OCI-LY7 (cell line): ENCODE results near the gene EDC3. TPM values are rescaled to one million over a fixed set of nuclear protein-coding genes. Genes with fewer than 3 reads are reported as not detected.

ENCODE experiments used
- BruUV-seq: library from RNA; stranded (reverse); fragments of 400-500 nt; replicated peaks from 2 replicates; lab custom pipeline; 2021; lab: Mats Ljungman, UMichigan
- CTCF ChIA-PET: fragments of 300-600 bp; sonication (Branson Sonifier 250); formaldehyde crosslinking; loops from one replicate; lab custom pipeline; 2022; ENCODE audit warnings: antibody characterized with exemption; ENCODE audit not compliant: unreplicated experiment; lab: Charles Lee
- POLR2A ChIA-PET: fragments of 300-600 bp; sonication (Branson Sonifier 250); formaldehyde crosslinking; loops from one replicate; lab custom pipeline; 2022; ENCODE audit warnings: antibody characterized with exemption; lab: Charles Lee
- DNase-seq: peaks from one replicate; pipeline ENCODE4 v3.0.0-alpha.2; 2015; ENCODE audit warnings: low spot score
- H2AFZ ChIP-seq: fragments of 200-600 bp; sonication (generic), shearing (Covaris generic); 2 replicates; pipeline ENCODE4 v1.6.1; 2014; ENCODE audit warnings: mild to moderate bottlenecking, antibody characterized with exemption, low read length, moderate library complexity
- H3K27ac ChIP-seq: fragments of 200-600 bp; sonication (generic); 2 replicates; pipeline ENCODE4 v1.5.1; 2014; ENCODE audit warnings: mixed run types, low read depth, mild to moderate bottlenecking, moderate library complexity, low read length, inconsistent platforms; ENCODE audit not compliant: poor library complexity, severe bottlenecking
- H3K36me3 ChIP-seq: fragments of 200-600 bp; sonication (generic); 2 replicates; pipeline ENCODE4 v1.6.1; 2014; ENCODE audit warnings: mild to moderate bottlenecking, antibody characterized with exemption, low read length, moderate library complexity, mixed read lengths; ENCODE audit not compliant: insufficient read depth
- H3K4me1 ChIP-seq: fragments of 200-600 bp; sonication (generic); 2 replicates; pipeline ENCODE4 v1.5.1; 2014; ENCODE audit warnings: mild to moderate bottlenecking, low read length; ENCODE audit not compliant: insufficient read depth, poor library complexity, severe bottlenecking
- H3K4me2 ChIP-seq: fragments of 200-600 bp; sonication (generic); 2 replicates; pipeline ENCODE4 v1.6.1; 2014; ENCODE audit warnings: mild to moderate bottlenecking, low read length
- H3K4me3 ChIP-seq: fragments of 200-600 bp; sonication (generic); 2 replicates; pipeline ENCODE4 v1.5.1; 2014; ENCODE audit warnings: mild to moderate bottlenecking, low read depth, low read length; ENCODE audit not compliant: poor library complexity, severe bottlenecking
- H3K79me2 ChIP-seq: fragments of 200-600 bp; sonication (generic); 2 replicates; pipeline ENCODE4 v1.6.1; 2016; ENCODE audit warnings: low read depth, mild to moderate bottlenecking, low read length, moderate library complexity, mixed read lengths; ENCODE audit not compliant: insufficient read depth
- H3K9me2 ChIP-seq: fragments of 200-600 bp; sonication (generic); 2 replicates; pipeline ENCODE4 v1.6.1; 2016; ENCODE audit warnings: mild to moderate bottlenecking, low read length, mixed read lengths; ENCODE audit not compliant: insufficient read depth
- H3K9me3 ChIP-seq: fragments of 200-600 bp; sonication (generic); 2 replicates; pipeline ENCODE4 v1.6.1; 2014; ENCODE audit warnings: mild to moderate bottlenecking, mixed run types, low read length, mixed read lengths
- H4K20me1 ChIP-seq: fragments of 200-600 bp; sonication (generic); 2 replicates; pipeline ENCODE4 v1.6.1; 2014; ENCODE audit warnings: mild to moderate bottlenecking, antibody characterized with exemption, low read length, moderate library complexity, mixed read lengths; ENCODE audit not compliant: insufficient read depth
- CTCF ChIP-seq: fragments of 200-600 bp; sonication (generic); conservative IDR thresholded peaks from 2 replicates; pipeline ENCODE4 v1.5.1; 2014; ENCODE audit warnings: mild to moderate bottlenecking, antibody characterized with exemption, low read length, moderate library complexity, mixed read lengths
- EZH2phosphoT487 ChIP-seq: fragments of 200-600 bp; sonication (generic); IDR thresholded peaks from 2 replicates; pipeline ENCODE4 v1.6.1; 2018; ENCODE audit warnings: low read depth, borderline replicate concordance, mild to moderate bottlenecking, mixed run types, antibody characterized with exemption, low read length, moderate library complexity, mixed read lengths
- intact Hi-C: fragments of 100-400 bp; cut with micrococcal nuclease; formaldehyde crosslinking; loops from one replicate; pipeline ENCODE4 v1.10.0; 2022; ENCODE audit not compliant: unreplicated experiment
- total RNA-seq, 2 experiments: library from RNA; depleted of rRNA in 1 of 2; stranded (reverse); fragments of >200 nt in 1 of 2; shearing (Covaris generic) in 1 of 2; gene quantifications; 2 replicates each; pipeline ENCODE4 v1.2.3, GENCODE V29; 2014 to 2022

EDC3 gene
- total RNA-seq, 2 experiments from 2014 or later = 13.4 to 51.4 TPM

GRCh38 chr15:74618841-74619596, 76.8 kb downstream of the EDC3 start:
- Histone ChIP-seq H3K9me3 (no peaks in the 10 kb centered on the region), H3K27ac (no peak overlapping the region), H2AFZ (no peak overlapping the region), H3K79me2 (peaks cover 44% of the 10 kb centered on the region), H4K20me1 (peaks cover 19% of the 10 kb centered on the region), H3K9me2 (no peaks in the 10 kb centered on the region), H3K4me2 (no peak overlapping the region), H3K4me1 (peaks cover 17% of the 10 kb centered on the region), H3K4me3 (no peak overlapping the region), H3K36me3 (peaks cover 70% of the 10 kb centered on the region)
- no peak for DNase-seq
- no TSS peak for BruUV-seq
- TF ChIP-seq CTCF (no peak), EZH2phosphoT487 (no peak)
- intact Hi-C loops = no loop called here
- ChIA-PET CTCF (no interaction called here), POLR2A (interaction anchor here (1.0 to 2.4 kb wide), 2 partner anchors 8 to 64 kb away, joined by 4 to 6 read pairs; no protein-coding TSS in a partner anchor)

GRCh38 chr15:74616996-74617395, 78.8 kb downstream of the EDC3 start:
- no peak for TF ChIP-seq CTCF
- no peak for TF ChIP-seq EZH2phosphoT487
- no peak for DNase-seq
- H3K9me2 ChIP-seq = no peaks in the 10 kb centered on the region
- peaks cover 36% of the 10 kb centered on the region for H3K79me2 ChIP-seq
- CTCF ChIA-PET = interaction anchor here (0.9 to 1.6 kb wide), 2 partner anchors 14 to 76 kb away, joined by 3 to 7 read pairs; no protein-coding TSS in a partner anchor
- peak overlapping the region; percentile 81 for H3K27ac ChIP-seq
- H2AFZ ChIP-seq = no peak overlapping the region
- POLR2A ChIA-PET = interaction anchor here (0.9 to 2.4 kb wide), 3 partner anchors 10 to 29 kb away, joined by 3 to 6 read pairs (median 6); no protein-coding TSS in a partner anchor
- TSS peak; percentile 73 for BruUV-seq
- peaks cover 19% of the 10 kb centered on the region for H4K20me1 ChIP-seq
- H3K4me1 ChIP-seq = peaks cover 17% of the 10 kb centered on the region
- no peaks in the 10 kb centered on the region for H3K9me3 ChIP-seq
- intact Hi-C loops = no loop called here
- peak overlapping the region; percentile 95 for H3K4me2 ChIP-seq
- H3K4me3 ChIP-seq = peak overlapping the region; percentile 96
- peaks cover 50% of the 10 kb centered on the region for H3K36me3 ChIP-seq
